Epithelial cell of prostate (primary cell): Measurements from ENCODE around the gene GLI3.

Experiments
- DNase-seq: peaks from one replicate; pipeline ENCODE4 v3.0.0-alpha.2; 2011; ENCODE audit warnings: low read depth, low spot score
- H3K27ac ChIP-seq: fragments of 450-650 bp; 2 replicates; pipeline ENCODE4 v1.5.1; 2017; ENCODE audit warnings: mild to moderate bottlenecking

Gene GLI3

GRCh38 chr7:42065942-42066341 lies 171.1 kb downstream of the GLI3 start:
- no peak for DNase-seq
- no peak overlapping the region for H3K27ac ChIP-seq

GRCh38 chr7:42065015-42065414 lies 172.0 kb downstream of the GLI3 start:
- no peak overlapping the region for H3K27ac ChIP-seq
- DNase-seq: no peak

GRCh38 chr7:42064534-42064933 lies 172.5 kb downstream of the GLI3 start:
- no peak overlapping the region for H3K27ac ChIP-seq
- no peak for DNase-seq

- no peak overlapping the region for H3K27ac ChIP-seq
- DNase-seq: no peak
Measured at GRCh38 chr7:42059275-42059674, 177.7 kb downstream of the GLI3 start.

GRCh38 chr7:42057331-42057730 lies 179.7 kb downstream of the GLI3 start:
- no peak for DNase-seq
- H3K27ac ChIP-seq: no peak overlapping the region

- no peak for DNase-seq
Measured at GRCh38 chr7:42055171-42055570, 181.8 kb downstream of the GLI3 start.

GRCh38 chr7:42053834-42054233 lies 183.2 kb downstream of the GLI3 start:
- H3K27ac ChIP-seq: no peak overlapping the region
- DNase-seq: no peak

More at GRCh38 chr7:42055171-42055570, 181.8 kb downstream of the GLI3 start:
- H3K27ac ChIP-seq: no peak overlapping the region

GRCh38 chr7:42049761-42050160 lies 187.2 kb downstream of the GLI3 start:
- no peak for DNase-seq
- no peak overlapping the region for H3K27ac ChIP-seq

- no peak overlapping the region for H3K27ac ChIP-seq
- DNase-seq: no peak
Measured at GRCh38 chr7:42046483-42046882, 190.5 kb downstream of the GLI3 start.

GRCh38 chr7:42045961-42046360 lies 191.0 kb downstream of the GLI3 start:
- DNase-seq: no peak
- H3K27ac ChIP-seq: no peak overlapping the region

GRCh38 chr7:42039921-42040320 lies 197.1 kb downstream of the GLI3 start:
- H3K27ac ChIP-seq: no peak overlapping the region
- DNase-seq: no peak

- DNase-seq: no peak
Measured at GRCh38 chr7:42035210-42035609, 201.8 kb downstream of the GLI3 start.

GRCh38 chr7:42033480-42033879 lies 203.5 kb downstream of the GLI3 start:
- DNase-seq: no peak
- no peak overlapping the region for H3K27ac ChIP-seq

More at GRCh38 chr7:42035210-42035609, 201.8 kb downstream of the GLI3 start:
- H3K27ac ChIP-seq: no peak overlapping the region

- H3K27ac ChIP-seq: no peak overlapping the region
- DNase-seq: no peak
Measured at GRCh38 chr7:42029405-42029804, 207.6 kb downstream of the GLI3 start.

GRCh38 chr7:42027521-42027920 lies 209.5 kb downstream of the GLI3 start:
- DNase-seq: no peak
- no peak overlapping the region for H3K27ac ChIP-seq

- no peak for DNase-seq
- H3K27ac ChIP-seq: no peak overlapping the region
Measured at GRCh38 chr7:42026622-42027197, 210.3 kb downstream of the GLI3 start.

- no peak for DNase-seq
- no peak overlapping the region for H3K27ac ChIP-seq
Measured at GRCh38 chr7:42025635-42026375, 211.2 kb downstream of the GLI3 start.

GRCh38 chr7:42024537-42024936 lies 212.5 kb downstream of the GLI3 start:
- H3K27ac ChIP-seq: no peak overlapping the region
- no peak for DNase-seq

GRCh38 chr7:42023262-42023661 lies 213.7 kb downstream of the GLI3 start:
- H3K27ac ChIP-seq: no peak overlapping the region
- no peak for DNase-seq

- DNase-seq: no peak
- no peak overlapping the region for H3K27ac ChIP-seq
Measured at GRCh38 chr7:42022791-42023190, 214.2 kb downstream of the GLI3 start.

GRCh38 chr7:42022056-42022455 lies 215.0 kb downstream of the GLI3 start:
- H3K27ac ChIP-seq: no peak overlapping the region
- no peak for DNase-seq

GRCh38 chr7:42021631-42022030 lies 215.4 kb downstream of the GLI3 start:
- no peak overlapping the region for H3K27ac ChIP-seq
- DNase-seq: no peak
